ENCODE data around the gene DAZL.

DNA sequence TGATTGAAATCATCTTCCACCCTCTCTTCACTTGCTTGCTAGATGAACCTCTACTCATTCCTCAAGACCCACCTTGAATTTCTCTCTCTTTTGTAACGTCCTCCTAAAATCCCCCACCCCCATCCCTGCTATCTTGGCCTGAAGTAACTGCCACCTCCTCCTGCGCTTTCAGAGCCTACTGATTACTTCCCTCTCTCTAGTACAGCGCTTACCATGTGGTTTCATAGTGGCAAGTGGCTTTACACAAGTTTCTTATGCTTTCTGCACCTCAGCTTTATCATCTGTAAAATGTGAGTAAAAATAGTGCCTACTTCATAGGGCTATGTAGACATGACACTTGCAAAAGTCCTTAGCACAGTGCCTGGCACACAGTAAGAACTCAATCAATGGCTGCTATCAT is 28.7 kb upstream of the DAZL start:
- TF ChIP-seq, protein P1, sequence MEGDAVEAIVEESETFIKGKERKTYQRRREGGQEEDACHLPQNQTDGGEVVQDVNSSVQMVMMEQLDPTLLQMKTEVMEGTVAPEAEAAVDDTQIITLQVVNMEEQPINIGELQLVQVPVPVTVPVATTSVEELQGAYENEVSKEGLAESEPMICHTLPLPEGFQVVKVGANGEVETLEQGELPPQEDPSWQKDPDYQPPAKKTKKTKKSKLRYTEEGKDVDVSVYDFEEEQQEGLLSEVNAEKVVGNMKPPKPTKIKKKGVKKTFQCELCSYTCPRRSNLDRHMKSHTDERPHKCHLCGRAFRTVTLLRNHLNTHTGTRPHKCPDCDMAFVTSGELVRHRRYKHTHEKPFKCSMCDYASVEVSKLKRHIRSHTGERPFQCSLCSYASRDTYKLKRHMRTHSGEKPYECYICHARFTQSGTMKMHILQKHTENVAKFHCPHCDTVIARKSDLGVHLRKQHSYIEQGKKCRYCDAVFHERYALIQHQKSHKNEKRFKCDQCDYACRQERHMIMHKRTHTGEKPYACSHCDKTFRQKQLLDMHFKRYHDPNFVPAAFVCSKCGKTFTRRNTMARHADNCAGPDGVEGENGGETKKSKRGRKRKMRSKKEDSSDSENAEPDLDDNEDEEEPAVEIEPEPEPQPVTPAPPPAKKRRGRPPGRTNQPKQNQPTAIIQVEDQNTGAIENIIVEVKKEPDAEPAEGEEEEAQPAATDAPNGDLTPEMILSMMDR (IDR thresholded peaks at IDR 0.05): no peak
- TF ChIP-seq POLR2AphosphoS5 (IDR thresholded peaks at IDR 0.05; ENCODE audit: low read depth, low read length): no peak
- TF ChIP-seq, protein P2, sequence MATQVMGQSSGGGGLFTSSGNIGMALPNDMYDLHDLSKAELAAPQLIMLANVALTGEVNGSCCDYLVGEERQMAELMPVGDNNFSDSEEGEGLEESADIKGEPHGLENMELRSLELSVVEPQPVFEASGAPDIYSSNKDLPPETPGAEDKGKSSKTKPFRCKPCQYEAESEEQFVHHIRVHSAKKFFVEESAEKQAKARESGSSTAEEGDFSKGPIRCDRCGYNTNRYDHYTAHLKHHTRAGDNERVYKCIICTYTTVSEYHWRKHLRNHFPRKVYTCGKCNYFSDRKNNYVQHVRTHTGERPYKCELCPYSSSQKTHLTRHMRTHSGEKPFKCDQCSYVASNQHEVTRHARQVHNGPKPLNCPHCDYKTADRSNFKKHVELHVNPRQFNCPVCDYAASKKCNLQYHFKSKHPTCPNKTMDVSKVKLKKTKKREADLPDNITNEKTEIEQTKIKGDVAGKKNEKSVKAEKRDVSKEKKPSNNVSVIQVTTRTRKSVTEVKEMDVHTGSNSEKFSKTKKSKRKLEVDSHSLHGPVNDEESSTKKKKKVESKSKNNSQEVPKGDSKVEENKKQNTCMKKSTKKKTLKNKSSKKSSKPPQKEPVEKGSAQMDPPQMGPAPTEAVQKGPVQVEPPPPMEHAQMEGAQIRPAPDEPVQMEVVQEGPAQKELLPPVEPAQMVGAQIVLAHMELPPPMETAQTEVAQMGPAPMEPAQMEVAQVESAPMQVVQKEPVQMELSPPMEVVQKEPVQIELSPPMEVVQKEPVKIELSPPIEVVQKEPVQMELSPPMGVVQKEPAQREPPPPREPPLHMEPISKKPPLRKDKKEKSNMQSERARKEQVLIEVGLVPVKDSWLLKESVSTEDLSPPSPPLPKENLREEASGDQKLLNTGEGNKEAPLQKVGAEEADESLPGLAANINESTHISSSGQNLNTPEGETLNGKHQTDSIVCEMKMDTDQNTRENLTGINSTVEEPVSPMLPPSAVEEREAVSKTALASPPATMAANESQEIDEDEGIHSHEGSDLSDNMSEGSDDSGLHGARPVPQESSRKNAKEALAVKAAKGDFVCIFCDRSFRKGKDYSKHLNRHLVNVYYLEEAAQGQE (IDR thresholded peaks at IDR 0.05; ENCODE audit: insufficient read depth in 1 of 2, low read depth in 2 of 2, low read length in 1 of 2): no peak
- no peak for TF ChIP-seq SIN3A (IDR thresholded peaks at IDR 0.05; ENCODE audit: borderline replicate concordance, insufficient read depth, low read depth, low read length)

Measured in Panc1 (cell line).